Fibroblast of the aortic adventitia (primary cell): Measurements from ENCODE around the gene SACM1L. TPM values are rescaled to one million over a fixed set of nuclear protein-coding genes. Genes with fewer than 3 reads are reported as not detected.

ENCODE experiments used
- DNase-seq: peaks from one replicate; pipeline ENCODE4 v3.0.0-alpha.2; 2010; ENCODE audit warnings: low read depth
- H3K4me3 ChIP-seq: 2 replicates; pipeline ENCODE4 v1.5.1; 2011; ENCODE audit warnings: low read depth, mild to moderate bottlenecking, control low read depth, low read length, moderate library complexity
- CTCF ChIP-seq: IDR thresholded peaks from 2 replicates; pipeline ENCODE4 v1.5.1; 2011; ENCODE audit warnings: mild to moderate bottlenecking, low read length, control low read depth, inconsistent platforms; ENCODE audit not compliant: insufficient read depth
- total RNA-seq: library from RNA; depleted of rRNA; stranded (reverse); fragments of >200 nt; gene quantifications from 2 replicates; pipeline ENCODE4 v1.2.3, GENCODE V29; 2012; ENCODE audit warnings: low replicate concordance

The SACM1L gene
- total RNA-seq, 1 donor, result 30.7 TPM

- DNase-seq, result peak; percentile 51
- TF ChIP-seq CTCF, result no peak
- H3K4me3 ChIP-seq, result no peak overlapping the region
Observed at GRCh38 chr3:45677033-45677446, 12.2 kb upstream of the SACM1L start.

GRCh38 chr3:45677841-45678240, 11.4 kb upstream of the SACM1L start:
- TF ChIP-seq CTCF, result no peak
- DNase-seq, result no peak

GRCh38 chr3:45679805-45680204, 9.4 kb upstream of the SACM1L start:
- H3K4me3 ChIP-seq, result no peak overlapping the region
- DNase-seq, result no peak

More at GRCh38 chr3:45677841-45678240, 11.4 kb upstream of the SACM1L start:
- no peak overlapping the region for H3K4me3 ChIP-seq

GRCh38 chr3:45681221-45681620, 8.0 kb upstream of the SACM1L start:
- DNase-seq, result no peak
- no peak overlapping the region for H3K4me3 ChIP-seq
- no peak for TF ChIP-seq CTCF

More at GRCh38 chr3:45679805-45680204, 9.4 kb upstream of the SACM1L start:
- TF ChIP-seq CTCF, result no peak

- no peak for TF ChIP-seq CTCF
- no peak for DNase-seq
- no peak overlapping the region for H3K4me3 ChIP-seq
Observed at GRCh38 chr3:45681846-45682245, 7.3 kb upstream of the SACM1L start.

- no peak for DNase-seq
- H3K4me3 ChIP-seq, result no peak overlapping the region
- no peak for TF ChIP-seq CTCF
Observed at GRCh38 chr3:45682311-45682710, 6.9 kb upstream of the SACM1L start.

GRCh38 chr3:45682786-45683185, 6.4 kb upstream of the SACM1L start:
- no peak for DNase-seq
- H3K4me3 ChIP-seq, result no peak overlapping the region
- TF ChIP-seq CTCF, result no peak
